ENCODE data around the gene LMBR1.
"Not testable (repeated sequence)": the region's sequence is repeated elsewhere in the genome, so short reads cannot be mapped to it uniquely, and the experiment has no call there.

The LMBR1 gene

DNA sequence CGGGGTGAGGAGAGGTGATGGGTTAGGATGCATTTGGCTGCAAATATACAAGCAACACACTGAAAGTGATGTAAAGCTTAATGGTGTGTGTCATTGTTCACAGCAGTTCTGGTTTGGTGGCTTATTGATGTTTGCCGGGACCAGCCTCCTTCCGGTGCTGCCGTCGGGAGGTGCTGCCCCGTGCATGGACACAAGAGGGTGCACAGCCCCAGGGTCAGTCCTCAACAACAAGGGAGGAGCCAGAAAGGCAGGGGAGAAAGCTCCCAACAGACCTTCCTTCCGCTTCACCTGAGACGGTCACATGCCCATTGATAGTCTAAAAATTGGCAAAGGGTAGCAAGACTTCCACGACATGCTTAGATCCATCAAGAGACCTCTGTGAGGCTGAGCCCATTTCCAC, 242.9 kb downstream of the LMBR1 start:
- no peak for DNase-seq

- DNase-seq: not testable (repeated sequence)
These were observed 245.7 kb downstream of the LMBR1 start for GRCh38 chr7:156647330-156647729.

- no peak for DNase-seq
These were observed 250.5 kb downstream of the LMBR1 start for GRCh38 chr7:156642306-156643045.

DNA sequence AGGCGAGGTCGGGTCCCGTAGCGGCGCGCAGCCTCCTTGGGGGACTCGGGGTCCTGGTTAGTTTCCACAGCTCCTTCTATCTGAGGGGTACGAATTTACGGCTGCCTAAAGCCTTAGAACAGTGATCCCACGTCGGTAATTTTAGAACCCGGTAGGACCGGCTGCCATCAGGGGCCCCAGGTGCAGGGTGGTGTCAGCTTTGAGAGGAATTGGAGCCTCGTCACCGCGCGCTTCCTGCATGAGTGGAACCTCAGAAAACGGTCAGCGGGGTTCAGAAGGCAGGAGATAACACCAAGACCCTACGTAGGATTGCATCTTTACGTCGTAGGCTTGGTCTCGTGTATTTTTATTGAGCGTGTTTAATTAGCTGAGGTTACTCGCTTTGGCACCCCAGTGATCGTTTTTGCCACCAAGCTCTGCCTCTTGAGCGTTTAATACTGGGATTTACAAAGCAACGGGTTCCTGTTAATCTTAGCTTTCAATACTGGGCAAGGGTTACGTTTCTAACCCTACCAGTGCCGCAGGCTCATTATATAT, 252.0 kb downstream of the LMBR1 start:
- peak; percentile 61 for DNase-seq

DNA sequence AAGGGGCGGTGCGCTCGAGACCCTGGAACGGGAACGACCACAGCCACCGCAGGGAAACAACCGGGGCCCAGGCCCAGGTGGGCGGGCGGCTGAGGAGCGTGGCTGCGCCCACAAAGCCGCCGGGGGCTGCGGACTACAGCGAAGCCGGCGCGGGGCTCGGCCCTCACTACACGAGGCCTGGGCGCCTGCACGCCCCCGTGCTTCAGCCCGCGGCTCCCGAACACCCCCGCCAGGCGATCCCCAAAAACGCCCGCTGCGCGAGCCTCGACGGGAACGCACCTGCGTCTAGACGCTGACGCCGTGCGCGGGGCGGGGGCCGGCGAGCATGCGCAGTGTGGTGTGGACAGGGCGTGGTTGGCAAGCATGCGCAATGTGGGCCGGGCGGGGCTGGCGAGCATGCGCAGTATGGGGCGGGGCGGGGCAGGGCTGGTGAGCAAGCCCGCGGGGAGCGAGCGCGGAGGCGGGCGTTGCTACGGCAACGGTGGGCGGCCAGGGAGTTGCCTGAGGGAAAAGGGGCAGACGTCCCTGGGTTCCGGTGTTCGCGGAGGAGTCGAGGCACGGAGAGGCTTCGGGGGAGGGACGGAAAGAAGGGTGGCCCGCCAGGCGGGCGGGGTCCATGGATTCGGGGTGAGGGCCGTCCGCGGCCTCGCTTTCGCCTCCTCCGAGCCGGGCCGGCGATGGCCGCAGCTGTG, 252.6 kb downstream of the LMBR1 start, which contains the start of gene RNF32:
Gene RNF32 (plus strand): TSS at position 518 of the 692 bp plus-strand sequence. CDS start 3,104 bp downstream, outside the sequence.
- DNase-seq: peak; percentile 96

DNA sequence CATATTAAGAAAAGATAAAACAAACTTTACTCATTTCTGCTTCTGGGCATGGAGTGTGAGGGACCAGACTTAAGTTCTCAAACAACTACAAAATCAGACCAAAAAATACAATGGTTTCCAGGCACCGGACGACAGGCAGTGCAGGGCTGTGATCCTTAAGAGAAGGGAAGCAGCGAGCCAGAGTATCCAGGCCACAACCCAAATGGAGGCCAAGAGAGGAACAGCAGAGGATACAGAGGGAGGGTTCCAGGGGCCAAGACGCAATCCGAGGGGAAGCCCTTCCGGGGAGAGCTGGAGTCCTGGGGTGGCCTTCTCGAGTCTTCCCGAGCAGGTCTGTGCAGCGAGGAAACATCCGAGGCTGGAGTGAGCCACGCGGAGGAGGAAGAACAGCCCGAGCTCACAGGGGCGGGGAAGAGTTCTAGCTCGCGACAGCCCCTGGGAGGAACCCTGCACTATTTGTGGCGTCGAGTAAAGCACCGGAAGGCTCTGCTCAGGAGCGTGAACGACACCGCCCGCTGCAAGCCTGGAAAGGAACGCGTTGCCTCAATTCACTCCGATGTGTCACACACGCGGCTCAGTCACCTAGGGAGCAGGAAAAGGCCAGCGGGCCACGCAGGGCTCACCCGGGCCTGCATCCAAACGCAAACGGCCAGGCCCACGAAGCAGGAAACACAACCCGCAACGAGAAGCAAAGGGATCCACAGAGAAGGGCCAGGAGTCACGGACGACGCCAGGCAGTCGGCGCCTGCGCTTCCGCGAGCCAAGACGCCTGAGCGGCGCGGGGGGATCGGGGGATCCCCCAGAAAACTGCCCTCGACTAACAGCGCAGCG, 253.3 kb downstream of the LMBR1 start:
- DNase-seq: no peak

- no peak for DNase-seq
These were observed 254.4 kb downstream of the LMBR1 start for GRCh38 chr7:156638443-156639077.

DNA sequence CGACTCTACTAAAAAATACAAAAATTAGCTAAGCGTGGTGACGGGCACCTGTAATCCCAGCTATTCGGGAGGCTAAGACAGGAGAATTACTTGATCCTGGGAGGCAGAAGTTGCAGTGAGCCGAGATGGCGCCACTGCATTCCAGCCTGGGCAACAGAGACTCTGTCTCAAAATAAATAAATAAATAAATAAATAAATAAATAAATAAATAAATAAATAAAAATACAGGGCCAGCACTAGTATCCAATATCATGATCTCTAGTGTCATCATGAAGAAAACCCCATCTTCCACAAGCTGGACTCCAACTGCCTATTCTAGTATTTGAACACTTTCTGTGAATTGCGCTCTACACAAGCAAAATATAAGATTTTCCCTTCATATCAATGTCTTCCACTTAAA, 255.9 kb downstream of the LMBR1 start:
- DNase-seq: not testable (repeated sequence)

- DNase-seq: no peak
These were observed 257.2 kb downstream of the LMBR1 start for GRCh38 chr7:156635529-156636385.

GRCh38 chr7:156634117-156634516, 258.9 kb downstream of the LMBR1 start:
- no peak for DNase-seq

DNA sequence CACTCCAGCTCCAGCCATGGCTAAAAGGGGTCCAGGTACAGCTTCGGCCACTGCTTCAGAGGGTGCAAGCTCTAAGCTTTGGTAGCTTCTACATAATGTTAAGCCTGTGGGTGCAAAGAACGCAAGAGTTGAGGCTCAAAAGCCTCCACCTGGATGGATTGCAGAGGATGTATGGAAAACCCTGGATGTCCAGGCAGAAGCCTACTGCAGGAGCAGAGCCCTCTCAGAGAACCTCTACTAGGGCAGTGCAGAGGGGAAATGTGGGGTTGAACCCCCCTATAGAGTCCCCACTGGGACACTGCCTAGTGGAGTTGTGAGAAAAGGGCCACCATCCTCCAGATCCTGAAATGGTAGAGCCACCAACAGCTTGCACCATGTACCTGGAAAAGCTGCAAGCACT, 263.1 kb downstream of the LMBR1 start:
- DNase-seq: no peak

DNA sequence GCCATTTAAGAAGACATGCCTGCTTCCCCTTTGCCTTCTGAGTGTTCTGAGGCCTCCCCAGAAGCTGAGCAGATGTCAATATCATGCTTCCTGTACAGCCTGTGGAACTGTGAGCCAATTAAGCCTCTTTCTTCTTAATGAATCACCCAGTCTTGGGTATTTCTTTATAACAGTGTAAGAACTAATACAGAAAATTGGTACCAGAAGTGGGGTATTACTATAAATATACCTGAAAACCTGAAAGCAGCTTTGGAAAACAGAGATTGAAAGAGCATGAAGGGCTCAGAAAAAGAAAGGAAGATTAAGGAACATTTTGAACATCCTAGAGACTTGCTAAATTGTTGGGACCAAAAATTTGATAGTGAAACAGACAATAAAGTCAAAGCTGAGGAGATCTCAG, 264.4 kb downstream of the LMBR1 start:
- DNase-seq: no peak

Measured in CD4-positive, alpha-beta T cell treated with Interleukin-21 for 1 hour (primary cell).